ENCODE measurements around the gene GCK. TPM values are rescaled to one million over a fixed set of nuclear protein-coding genes. Genes with fewer than 3 reads are reported as not detected.
"Not testable (repeated sequence)": the region's sequence is repeated elsewhere in the genome, so short reads cannot be mapped to it uniquely, and the experiment has no call there.

The GCK gene
- total and polyA plus RNA-seq, 9 donors: 3.2 to 9.5 (median 4.9) TPM

DNA sequence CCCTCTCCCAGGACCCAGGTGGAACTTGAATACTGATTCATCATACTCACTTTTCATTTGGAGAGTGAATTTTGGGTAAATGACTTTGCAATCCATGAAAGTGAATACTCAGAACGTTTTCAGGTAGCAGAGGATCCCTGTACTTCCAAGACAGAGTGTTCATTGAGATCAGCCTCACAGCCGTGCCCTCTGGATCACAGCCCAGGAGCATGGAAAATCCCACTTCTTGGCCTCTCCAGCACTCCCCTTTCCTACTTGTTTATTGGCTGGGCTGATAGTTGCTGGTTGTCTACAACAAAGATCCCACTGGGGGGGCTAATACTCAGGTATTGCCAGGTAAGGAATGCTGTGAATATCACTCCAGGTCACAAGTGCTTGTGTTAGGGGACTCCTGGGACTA, 5.9 kb downstream of the GCK start:
- peak; percentile 44 for DNase-seq
- Histone ChIP-seq H3K36me3 (ENCODE audit: control insufficient read depth, insufficient read depth, low read length) (no peaks in the 10 kb centered on the region), H3K27ac (ENCODE audit: low read length) (no peak overlapping the region), H3K27me3 (ENCODE audit: control insufficient read depth, insufficient read depth, low read length) (peaks cover 9% of the 10 kb centered on the region), H3K9me3 (replicated peaks; ENCODE audit: control insufficient read depth, low read depth, low read length) (peaks cover 12% of the 10 kb centered on the region), H3K4me3 (ENCODE audit: low read length) (no peak overlapping the region), H3K4me1 (ENCODE audit: control insufficient read depth, insufficient read depth, low read length) (peaks cover 40% of the 10 kb centered on the region)
- WGBS (ENCODE audit: insufficient coverage): no CpG with 5 or more reads among the region's 2 CpGs

GRCh38 chr7:44182827-44183226, 6.4 kb downstream of the GCK start:
- Histone ChIP-seq H3K4me3 (ENCODE audit: low read length) (no peak overlapping the region), H3K9me3 (replicated peaks; ENCODE audit: control insufficient read depth, low read depth, low read length) (peaks cover 12% of the 10 kb centered on the region), H3K27ac (ENCODE audit: low read length) (no peak overlapping the region), H3K27me3 (ENCODE audit: control insufficient read depth, insufficient read depth, low read length) (peaks cover 10% of the 10 kb centered on the region), H3K36me3 (ENCODE audit: control insufficient read depth, insufficient read depth, low read length) (no peaks in the 10 kb centered on the region), H3K4me1 (ENCODE audit: control insufficient read depth, insufficient read depth, low read length) (peaks cover 37% of the 10 kb centered on the region)
- no peak for DNase-seq
- 85% methylated on average over 5 of the region's 5 CpGs for WGBS (ENCODE audit: insufficient coverage)

GRCh38 chr7:44180631-44181030, 8.6 kb downstream of the GCK start:
- WGBS (ENCODE audit: insufficient coverage): 86% methylated on average over 1 of the region's 3 CpGs
- Histone ChIP-seq H3K27ac (ENCODE audit: low read length) (no peak overlapping the region), H3K4me3 (ENCODE audit: low read length) (no peak overlapping the region), H3K36me3 (ENCODE audit: control insufficient read depth, insufficient read depth, low read length) (no peaks in the 10 kb centered on the region), H3K27me3 (ENCODE audit: control insufficient read depth, insufficient read depth, low read length) (peaks cover 11% of the 10 kb centered on the region), H3K4me1 (ENCODE audit: control insufficient read depth, insufficient read depth, low read length) (peaks cover 23% of the 10 kb centered on the region), H3K9me3 (replicated peaks; ENCODE audit: control insufficient read depth, low read depth, low read length) (peaks cover 12% of the 10 kb centered on the region)
- no peak for DNase-seq

GRCh38 chr7:44177570-44178131, 11.6 kb downstream of the GCK start:
- 72% methylated on average over 3 of the region's 4 CpGs for WGBS (ENCODE audit: insufficient coverage)
- Histone ChIP-seq H3K36me3 (ENCODE audit: control insufficient read depth, insufficient read depth, low read length) (no peaks in the 10 kb centered on the region), H3K27me3 (ENCODE audit: control insufficient read depth, insufficient read depth, low read length) (peaks cover 6% of the 10 kb centered on the region), H3K4me1 (ENCODE audit: control insufficient read depth, insufficient read depth, low read length) (peaks cover 2% of the 10 kb centered on the region), H3K9me3 (replicated peaks; ENCODE audit: control insufficient read depth, low read depth, low read length) (peaks cover 6% of the 10 kb centered on the region), H3K27ac (ENCODE audit: low read length) (no peak overlapping the region), H3K4me3 (ENCODE audit: low read length) (no peak overlapping the region)
- no peak for DNase-seq

GRCh38 chr7:44176486-44176885, 12.8 kb downstream of the GCK start:
- H3K4me1 ChIP-seq (ENCODE audit: control insufficient read depth, insufficient read depth, low read length): peaks cover 2% of the 10 kb centered on the region
- no peaks in the 10 kb centered on the region for H3K36me3 ChIP-seq (ENCODE audit: control insufficient read depth, insufficient read depth, low read length)
- no peaks in the 10 kb centered on the region for H3K9me3 ChIP-seq (replicated peaks; ENCODE audit: control insufficient read depth, low read depth, low read length)
- H3K4me3 ChIP-seq (ENCODE audit: low read length): no peak overlapping the region
- H3K27me3 ChIP-seq (ENCODE audit: control insufficient read depth, insufficient read depth, low read length): peaks cover 5% of the 10 kb centered on the region
- no peak overlapping the region for H3K27ac ChIP-seq (ENCODE audit: low read length)
- DNase-seq: no peak
- 80% methylated on average over 5 of the region's 7 CpGs for WGBS (ENCODE audit: insufficient coverage)

DNA sequence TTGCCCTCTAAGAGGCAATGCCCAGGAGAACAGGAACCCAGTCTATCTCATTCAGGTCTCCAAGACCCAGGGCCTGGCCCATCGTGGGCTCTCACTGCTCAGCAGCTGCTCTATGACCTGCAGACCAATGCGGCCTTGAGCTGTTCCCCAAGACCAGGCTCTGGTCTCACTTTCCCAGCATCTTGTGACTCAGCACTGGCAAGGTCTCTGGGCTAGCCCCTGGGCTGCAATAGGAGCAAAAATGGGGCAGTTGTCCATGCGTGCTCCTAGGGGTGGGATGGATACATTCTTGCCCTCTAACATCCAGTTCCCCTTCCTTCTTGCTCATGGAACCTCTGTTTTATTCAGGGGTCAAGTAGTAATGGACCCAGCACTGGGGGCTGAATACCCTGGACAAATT, 13.5 kb downstream of the GCK start:
- Histone ChIP-seq H3K27me3 (ENCODE audit: control insufficient read depth, insufficient read depth, low read length) (peaks cover 5% of the 10 kb centered on the region), H3K9me3 (replicated peaks; ENCODE audit: control insufficient read depth, low read depth, low read length) (no peaks in the 10 kb centered on the region), H3K4me3 (ENCODE audit: low read length) (no peak overlapping the region), H3K4me1 (ENCODE audit: control insufficient read depth, insufficient read depth, low read length) (peaks cover 2% of the 10 kb centered on the region), H3K36me3 (ENCODE audit: control insufficient read depth, insufficient read depth, low read length) (no peaks in the 10 kb centered on the region), H3K27ac (ENCODE audit: low read length) (no peak overlapping the region)
- 79% methylated on average over 2 of the region's 3 CpGs for WGBS (ENCODE audit: insufficient coverage)
- no peak for DNase-seq

GRCh38 chr7:44174694-44174948, 14.6 kb downstream of the GCK start:
- H3K36me3 ChIP-seq (ENCODE audit: control insufficient read depth, insufficient read depth, low read length); DNase-seq; H3K4me3 ChIP-seq (ENCODE audit: low read length); H3K27me3 ChIP-seq (ENCODE audit: control insufficient read depth, insufficient read depth, low read length); H3K9me3 ChIP-seq (replicated peaks; ENCODE audit: control insufficient read depth, low read depth, low read length); H3K4me1 ChIP-seq (ENCODE audit: control insufficient read depth, insufficient read depth, low read length); H3K27ac ChIP-seq (ENCODE audit: low read length): not testable (repeated sequence)
- WGBS (ENCODE audit: insufficient coverage): no CpG with 5 or more reads among the region's 1 CpG

DNA sequence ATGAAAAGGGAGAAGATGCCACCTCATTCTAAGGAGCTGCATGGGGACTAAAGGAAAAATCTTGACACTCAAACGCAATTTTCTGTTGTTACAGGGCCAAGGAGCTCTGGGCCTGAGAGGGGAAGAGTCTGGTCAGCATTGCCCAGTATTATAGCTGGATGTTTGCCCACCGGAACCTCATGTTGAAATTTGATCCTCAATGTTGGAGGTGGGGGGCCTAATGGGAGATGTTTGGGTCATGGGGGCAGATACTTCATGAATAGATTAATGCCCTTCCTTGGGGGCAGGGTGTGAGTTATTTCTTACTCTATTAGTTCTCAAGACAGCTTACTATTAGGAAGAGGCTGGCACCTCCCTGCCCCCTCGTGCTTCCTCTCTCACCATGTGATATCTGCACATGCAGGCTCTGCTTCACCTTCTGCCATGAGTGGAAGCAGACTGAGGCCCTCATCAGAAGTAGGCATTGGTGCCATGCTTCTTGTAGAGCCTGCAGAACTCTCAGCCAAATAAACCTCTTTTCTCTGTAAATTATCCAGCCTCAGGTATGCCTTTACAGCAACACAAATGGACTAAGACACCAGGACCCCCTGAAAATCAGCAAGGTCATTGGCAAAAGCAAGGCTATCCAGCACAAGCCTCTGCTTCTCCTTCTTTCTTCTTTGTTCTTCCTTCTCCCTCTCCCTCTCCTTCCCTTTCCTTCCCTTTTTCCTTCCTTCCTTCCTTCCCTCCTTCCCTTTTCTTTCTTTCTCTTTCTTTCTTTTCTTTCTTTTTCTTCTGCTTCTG, 15.1 kb downstream of the GCK start:
- H3K4me3 ChIP-seq (ENCODE audit: low read length): no peak overlapping the region
- H3K27ac ChIP-seq (ENCODE audit: low read length): no peak overlapping the region
- no peaks in the 10 kb centered on the region for H3K9me3 ChIP-seq (replicated peaks; ENCODE audit: control insufficient read depth, low read depth, low read length)
- H3K4me1 ChIP-seq (ENCODE audit: control insufficient read depth, insufficient read depth, low read length): peaks cover 2% of the 10 kb centered on the region
- peaks cover 7% of the 10 kb centered on the region for H3K27me3 ChIP-seq (ENCODE audit: control insufficient read depth, insufficient read depth, low read length)
- no peaks in the 10 kb centered on the region for H3K36me3 ChIP-seq (ENCODE audit: control insufficient read depth, insufficient read depth, low read length)
- 44% methylated on average over 2 of the region's 3 CpGs for WGBS (ENCODE audit: insufficient coverage)
- no peak for DNase-seq

DNA sequence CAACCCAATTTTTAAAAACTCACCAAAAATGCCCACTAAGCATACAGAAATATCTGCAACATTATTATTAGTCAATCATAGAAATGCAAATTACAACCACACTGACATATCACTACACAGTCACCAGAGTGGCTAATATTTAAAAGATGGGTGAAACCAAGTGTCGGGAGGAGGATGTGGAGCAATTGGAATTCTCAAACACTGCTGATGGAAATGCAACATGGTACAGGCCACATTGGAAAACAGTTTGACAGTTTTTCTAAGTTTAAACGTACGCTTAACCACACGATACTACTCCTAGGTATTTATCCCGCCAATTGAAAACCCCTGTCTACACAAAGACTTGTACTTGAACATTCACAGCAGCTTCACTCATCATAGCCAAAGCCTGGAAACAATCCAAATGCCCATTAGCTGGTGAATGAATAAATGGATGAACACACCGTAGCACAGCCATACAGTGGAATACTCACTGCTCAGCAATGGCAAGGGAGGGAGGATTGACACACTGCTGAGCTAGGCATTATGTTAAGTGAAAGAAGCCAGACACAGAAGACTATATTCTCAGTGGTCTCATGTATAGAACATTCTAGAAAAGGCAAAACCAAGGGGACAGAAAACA, 16.3 kb downstream of the GCK start:
- no peaks in the 10 kb centered on the region for H3K9me3 ChIP-seq (replicated peaks; ENCODE audit: control insufficient read depth, low read depth, low read length)
- no peak overlapping the region for H3K27ac ChIP-seq (ENCODE audit: low read length)
- no peak overlapping the region for H3K4me3 ChIP-seq (ENCODE audit: low read length)
- no CpG with 5 or more reads among the region's 6 CpGs for WGBS (ENCODE audit: insufficient coverage)
- no peak for DNase-seq
- H3K4me1 ChIP-seq (ENCODE audit: control insufficient read depth, insufficient read depth, low read length): no peaks in the 10 kb centered on the region
- H3K36me3 ChIP-seq (ENCODE audit: control insufficient read depth, insufficient read depth, low read length): no peaks in the 10 kb centered on the region
- H3K27me3 ChIP-seq (ENCODE audit: control insufficient read depth, insufficient read depth, low read length): peaks cover 5% of the 10 kb centered on the region

- Histone ChIP-seq H3K27me3 (ENCODE audit: control insufficient read depth, insufficient read depth, low read length) (peaks cover 4% of the 10 kb centered on the region), H3K36me3 (ENCODE audit: control insufficient read depth, insufficient read depth, low read length) (no peaks in the 10 kb centered on the region), H3K27ac (ENCODE audit: low read length) (no peak overlapping the region), H3K4me3 (ENCODE audit: low read length) (no peak overlapping the region), H3K9me3 (replicated peaks; ENCODE audit: control insufficient read depth, low read depth, low read length) (no peaks in the 10 kb centered on the region), H3K4me1 (ENCODE audit: control insufficient read depth, insufficient read depth, low read length) (no peaks in the 10 kb centered on the region)
- DNase-seq: no peak
Measured at GRCh38 chr7:44172352-44172751, 16.9 kb downstream of the GCK start.
